Lower leg skin (tissue), 4 donors: ENCODE results near the gene TNPO3. TPM values are rescaled to one million over a fixed set of nuclear protein-coding genes. Genes with fewer than 3 reads are reported as not detected.
"Not testable (repeated sequence)": the region's sequence is repeated elsewhere in the genome, so short reads cannot be mapped to it uniquely, and the experiment has no call there.

Experiments
- DNase-seq, 2 donors: peaks; one replicate each; pipeline ENCODE4 v3.0.0-alpha.2; 2019; ENCODE audit warnings: low spot score in 2 of 2
- H3K4me3 ChIP-seq: fragments of 200-600 bp; sonication (generic); 2 replicates; pipeline ENCODE4 v1.5.1; 2017; ENCODE audit warnings: mild to moderate bottlenecking, low read depth; ENCODE audit not compliant: poor library complexity, severe bottlenecking
- POLR2A ChIP-seq, 2 donors: fragments of 450-650 bp; IDR thresholded peaks; one replicate each; pipeline ENCODE4 v1.6.1; 2016 to 2017; ENCODE audit warnings: antibody characterized with exemption in 2 of 2, mild to moderate bottlenecking in 1 of 2, moderate library complexity in 1 of 2
- WGBS, 2 donors: methylation state at CpG; one replicate each; pipeline ENCODE4 v1.1.5; 2018; 5-methylcytosine and 5-hydroxymethylcytosine counted together
- intact Hi-C: fragments of 100-400 bp; cut with DNase I; formaldehyde crosslinking; loops from one replicate; pipeline ENCODE4 v1.15.0; 2023; ENCODE audit warnings: low total_unique reads
- total RNA-seq, 4 donors: library from RNA; depleted of rRNA; stranded (reverse); fragments of >200 nt; gene quantifications; one replicate each; pipeline ENCODE4 v1.1.0, GENCODE V29; 2016
- TF ChIP-seq, protein P1 (sequence below), 3 donors: fragments of 450-650 bp; IDR thresholded peaks; one replicate each; pipeline ENCODE4 v1.5.1; 2016; ENCODE audit warnings: antibody characterized with exemption in 3 of 3, mild to moderate bottlenecking in 3 of 3, moderate library complexity in 2 of 3

The TNPO3 gene
- total RNA-seq, 4 donors from 2014 or later = 26.7 to 36.7 (median 31.0) TPM

DNA sequence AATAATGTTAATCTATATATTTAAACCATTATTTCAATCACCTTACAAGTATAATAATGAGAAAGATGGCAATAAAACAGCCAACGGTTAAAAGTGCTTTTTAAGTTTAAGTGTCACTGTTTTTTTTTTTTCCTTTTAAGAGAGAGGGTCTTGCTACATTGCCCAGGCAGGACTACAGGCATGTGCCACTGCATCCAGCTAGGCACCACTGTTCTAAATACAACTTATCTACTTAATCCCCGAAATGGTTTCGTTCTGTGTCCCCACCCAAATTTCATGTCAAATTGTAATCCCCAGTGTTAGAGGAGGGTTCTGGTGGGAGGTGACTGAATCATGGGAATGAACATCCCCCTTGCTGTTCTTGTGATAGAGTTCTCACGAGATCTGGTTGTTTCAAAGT lies 49.7 kb downstream of the TNPO3 start:
- 91% methylated on average over 4 of the region's 4 CpGs for WGBS, 2 donors
- no peak for DNase-seq
- H3K4me3 ChIP-seq = no peak overlapping the region
- intact Hi-C loops = no loop called here
- TF ChIP-seq, protein P1, sequence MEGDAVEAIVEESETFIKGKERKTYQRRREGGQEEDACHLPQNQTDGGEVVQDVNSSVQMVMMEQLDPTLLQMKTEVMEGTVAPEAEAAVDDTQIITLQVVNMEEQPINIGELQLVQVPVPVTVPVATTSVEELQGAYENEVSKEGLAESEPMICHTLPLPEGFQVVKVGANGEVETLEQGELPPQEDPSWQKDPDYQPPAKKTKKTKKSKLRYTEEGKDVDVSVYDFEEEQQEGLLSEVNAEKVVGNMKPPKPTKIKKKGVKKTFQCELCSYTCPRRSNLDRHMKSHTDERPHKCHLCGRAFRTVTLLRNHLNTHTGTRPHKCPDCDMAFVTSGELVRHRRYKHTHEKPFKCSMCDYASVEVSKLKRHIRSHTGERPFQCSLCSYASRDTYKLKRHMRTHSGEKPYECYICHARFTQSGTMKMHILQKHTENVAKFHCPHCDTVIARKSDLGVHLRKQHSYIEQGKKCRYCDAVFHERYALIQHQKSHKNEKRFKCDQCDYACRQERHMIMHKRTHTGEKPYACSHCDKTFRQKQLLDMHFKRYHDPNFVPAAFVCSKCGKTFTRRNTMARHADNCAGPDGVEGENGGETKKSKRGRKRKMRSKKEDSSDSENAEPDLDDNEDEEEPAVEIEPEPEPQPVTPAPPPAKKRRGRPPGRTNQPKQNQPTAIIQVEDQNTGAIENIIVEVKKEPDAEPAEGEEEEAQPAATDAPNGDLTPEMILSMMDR (IDR thresholded peaks at IDR 0.05) = no peak
- no peak for TF ChIP-seq POLR2A (IDR thresholded peaks at IDR 0.05)

DNA sequence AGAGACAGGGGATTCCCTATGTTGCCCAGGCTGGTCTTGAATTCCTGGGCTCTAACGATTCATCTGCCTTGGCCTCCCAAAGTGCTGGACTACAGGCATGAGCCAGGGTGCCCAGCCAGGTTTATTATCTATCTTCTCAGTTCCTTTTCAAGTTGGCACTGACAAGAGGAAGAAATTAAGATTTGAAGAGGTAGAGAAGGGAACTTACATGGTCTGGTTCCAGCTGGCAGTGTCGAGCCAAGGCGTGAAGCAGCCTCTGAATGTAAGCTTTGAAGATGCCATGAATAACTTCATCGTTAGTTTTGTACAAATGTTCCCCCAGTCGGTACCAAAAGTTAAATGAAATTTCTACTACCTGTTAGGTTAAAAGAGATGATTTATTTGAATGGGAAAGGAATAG lies 57.7 kb downstream of the TNPO3 start:
- intact Hi-C loops = no loop called here
- 63 to 70% methylated on average over 5 of the region's 5 CpGs for WGBS, 2 donors

DNA sequence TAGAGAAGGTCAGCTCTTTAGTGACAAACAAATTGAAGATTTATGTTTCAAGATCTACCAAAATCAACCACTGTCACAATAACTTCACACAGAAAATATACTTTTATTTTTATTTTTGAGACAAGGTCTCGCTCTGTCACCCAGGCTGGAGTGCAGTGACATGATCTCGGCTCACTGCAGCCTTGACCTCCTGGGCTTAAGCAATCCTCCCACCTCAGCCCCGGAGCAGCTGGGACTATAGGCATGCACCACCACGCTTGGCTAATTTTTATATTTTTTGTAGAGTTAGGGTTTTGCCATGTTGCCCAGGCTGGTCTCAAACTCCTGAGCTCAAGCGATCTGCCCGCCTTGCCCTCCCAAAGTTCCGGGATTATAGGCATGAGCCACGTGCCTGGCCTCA lies 60.4 kb downstream of the TNPO3 start:
- WGBS, 2 donors = 96 to 98% methylated on average over 8 of the region's 8 CpGs
- DNase-seq, intact Hi-C loops, H3K4me3 ChIP-seq: not testable (repeated sequence)

More for the DNA sequence above, 57.7 kb downstream of the TNPO3 start:
- TF ChIP-seq, protein P1 (IDR thresholded peaks at IDR 0.05) = no peak
- TF ChIP-seq POLR2A (IDR thresholded peaks at IDR 0.05) = no peak
- DNase-seq = no peak
- H3K4me3 ChIP-seq = no peak overlapping the region

DNA sequence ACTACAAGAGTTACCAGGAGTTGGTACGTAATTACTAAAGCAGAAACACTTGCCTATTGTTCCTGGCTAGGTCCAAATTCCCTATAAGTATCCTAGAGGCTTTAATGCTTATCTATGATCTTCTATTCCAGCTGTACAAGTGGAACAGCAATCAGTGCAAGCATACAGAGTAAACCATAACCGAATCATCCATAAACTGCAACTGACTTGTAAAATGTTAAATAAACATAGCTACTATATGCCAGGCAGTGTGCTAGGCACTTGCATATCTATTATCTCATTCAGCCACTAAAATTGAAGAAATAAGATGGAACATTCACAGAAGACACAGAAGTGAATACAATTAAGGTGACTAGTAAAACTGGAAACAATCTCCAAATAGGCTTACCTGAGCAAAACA lies 61.5 kb downstream of the TNPO3 start:
- WGBS, 2 donors = 95 to 97% methylated on average over 2 of the region's 2 CpGs
- no peak overlapping the region for H3K4me3 ChIP-seq
- TF ChIP-seq, protein P1 (IDR thresholded peaks at IDR 0.05) = no peak
- TF ChIP-seq POLR2A (IDR thresholded peaks at IDR 0.05) = no peak
- DNase-seq = no peak
- intact Hi-C loops = no loop called here

DNA sequence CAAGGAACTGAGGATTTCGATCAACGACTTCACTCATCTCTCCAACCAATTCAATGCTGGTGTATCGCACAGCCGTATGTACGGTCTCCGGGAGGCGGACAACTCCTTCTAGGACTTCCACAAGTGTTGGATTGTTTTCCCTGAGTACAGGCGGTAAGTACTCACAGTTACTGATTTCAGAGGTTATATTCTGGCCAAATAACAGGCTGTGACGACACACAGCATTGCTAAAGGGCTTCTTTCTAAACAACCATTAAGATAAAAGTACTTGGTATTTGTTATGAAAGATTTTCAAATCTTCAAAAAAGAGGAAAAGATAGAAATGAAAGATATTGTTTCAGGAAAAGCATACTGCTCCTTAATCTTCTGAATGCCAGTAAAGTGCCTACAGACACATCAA lies 65.0 kb downstream of the TNPO3 start:
- DNase-seq = no peak
- WGBS, 2 donors = 80 to 85% methylated on average over 9 of the region's 9 CpGs
- H3K4me3 ChIP-seq = no peak overlapping the region
- TF ChIP-seq POLR2A (IDR thresholded peaks at IDR 0.05) = no peak
- TF ChIP-seq, protein P1 (IDR thresholded peaks at IDR 0.05) = no peak
- intact Hi-C loops = no loop called here

DNA sequence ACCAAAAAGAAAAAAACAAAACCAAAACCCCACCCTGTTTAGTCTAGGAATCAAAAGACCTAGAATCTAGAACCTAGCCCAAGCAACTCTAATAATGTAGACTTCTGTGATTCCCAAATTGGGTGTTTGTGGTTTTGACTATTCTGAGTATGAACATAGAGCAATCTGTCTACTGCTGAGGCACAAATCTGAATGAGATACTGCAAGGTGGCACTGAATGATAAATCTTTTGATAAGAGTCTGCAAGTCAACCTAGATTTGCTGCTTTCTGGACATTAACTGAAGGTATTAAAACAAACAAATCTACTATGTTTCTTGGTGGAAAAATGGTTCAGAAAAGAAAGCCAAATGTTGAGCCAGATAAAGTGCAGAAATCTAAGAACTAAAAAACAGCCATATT lies 66.5 kb downstream of the TNPO3 start:
- no peak overlapping the region for H3K4me3 ChIP-seq
- no peak for DNase-seq
- intact Hi-C loops = no loop called here
- TF ChIP-seq, protein P1 (IDR thresholded peaks at IDR 0.05) = no peak
- no peak for TF ChIP-seq POLR2A (IDR thresholded peaks at IDR 0.05)
